ENCODE measurements around the gene NADK.

GRCh38 chr1:1793481-1794244 is 15.4 kb upstream of the NADK start:
- no peak for TF ChIP-seq CTCF (optimal IDR thresholded peaks at IDR 0.05 in 1 of 3, IDR thresholded peaks at IDR 0.05 in 1 of 3, conservative IDR thresholded peaks at IDR 0.05 in 1 of 3; ENCODE audit: extremely low read depth in 1 of 3, insufficient read depth in 2 of 3, low read length in 3 of 3)
- TF ChIP-seq EZH2 (IDR thresholded peaks at IDR 0.05; ENCODE audit: low read length), result no peak
